ENCODE data around the gene ETS2. TPM values are rescaled to one million over a fixed set of nuclear protein-coding genes. Genes with fewer than 3 reads are reported as not detected.

ETS2 gene
- total RNA-seq, 1 donor from 2014 or later: 40.3 TPM

- Histone ChIP-seq H3K27ac (ENCODE audit: low read depth, low read length) (no peak overlapping the region), H3K4me3 (ENCODE audit: insufficient read depth, low read depth, low read length) (no peak overlapping the region), H4K20me1 (ENCODE audit: insufficient read depth, low read length) (no peaks in the 10 kb centered on the region), H3K36me3 (ENCODE audit: insufficient read depth, low read length) (no peaks in the 10 kb centered on the region), H3K79me2 (ENCODE audit: insufficient read depth, low read length) (no peaks in the 10 kb centered on the region), H3K9ac (ENCODE audit: low read length) (no peak overlapping the region), H2AFZ (ENCODE audit: low read depth, low read length) (no peak overlapping the region), H3K4me2 (ENCODE audit: low read length) (no peak overlapping the region), H3K9me3 (ENCODE audit: insufficient read depth, low read depth, low read length) (no peaks in the 10 kb centered on the region), H3K27me3 (ENCODE audit: insufficient read depth, low read length) (no peaks in the 10 kb centered on the region), H3K4me1 (ENCODE audit: insufficient read depth, low read length) (no peaks in the 10 kb centered on the region)
- Mint-ChIP-seq H3K9me3 (ENCODE audit: unreplicated experiment) (peaks cover 3% of the 10 kb centered on the region), H3K4me3 (ENCODE audit: unreplicated experiment) (no peak overlapping the region), H3K27me3 (ENCODE audit: low read depth, unreplicated experiment) (peaks cover 8% of the 10 kb centered on the region), H3K4me1 (ENCODE audit: low read depth, unreplicated experiment) (peaks cover 5% of the 10 kb centered on the region), H3K36me3 (ENCODE audit: low read depth, unreplicated experiment) (no peaks in the 10 kb centered on the region), H3K27ac (ENCODE audit: unreplicated experiment) (no peak overlapping the region)
- no peak for TF ChIP-seq CTCF (IDR thresholded peaks at IDR 0.05; ENCODE audit: insufficient read depth, low read depth, low read length)
- no peak for TF ChIP-seq EZH2 (IDR thresholded peaks at IDR 0.05; ENCODE audit: insufficient read depth, low read length)
- DNase-seq (ENCODE audit: low read depth): no peak
- no peak for FAIRE-seq
Observed at GRCh38 chr21:38863843-38864363, 58.2 kb downstream of the ETS2 start.

- peaks cover 4% of the 10 kb centered on the region for H3K4me1 Mint-ChIP-seq (ENCODE audit: low read depth, unreplicated experiment)
- peaks cover under 1% of the 10 kb centered on the region for H3K27me3 Mint-ChIP-seq (ENCODE audit: low read depth, unreplicated experiment)
- no peaks in the 10 kb centered on the region for H3K27me3 ChIP-seq (ENCODE audit: insufficient read depth, low read length)
- H3K4me3 Mint-ChIP-seq (ENCODE audit: unreplicated experiment): no peak overlapping the region
- H3K9me3 Mint-ChIP-seq (ENCODE audit: unreplicated experiment): peaks cover 3% of the 10 kb centered on the region
- H2AFZ ChIP-seq (ENCODE audit: low read depth, low read length): no peak overlapping the region
- no peaks in the 10 kb centered on the region for H4K20me1 ChIP-seq (ENCODE audit: insufficient read depth, low read length)
- H3K27ac ChIP-seq (ENCODE audit: low read depth, low read length): no peak overlapping the region
- no peaks in the 10 kb centered on the region for H3K9me3 ChIP-seq (ENCODE audit: insufficient read depth, low read depth, low read length)
- H3K36me3 Mint-ChIP-seq (ENCODE audit: low read depth, unreplicated experiment): no peaks in the 10 kb centered on the region
- H3K4me3 ChIP-seq (ENCODE audit: insufficient read depth, low read depth, low read length): no peak overlapping the region
- no peaks in the 10 kb centered on the region for H3K79me2 ChIP-seq (ENCODE audit: insufficient read depth, low read length)
- no peaks in the 10 kb centered on the region for H3K4me1 ChIP-seq (ENCODE audit: insufficient read depth, low read length)
- H3K9ac ChIP-seq (ENCODE audit: low read length): no peak overlapping the region
- TF ChIP-seq EZH2 (IDR thresholded peaks at IDR 0.05; ENCODE audit: insufficient read depth, low read length) (no peak), CTCF (IDR thresholded peaks at IDR 0.05; ENCODE audit: insufficient read depth, low read depth, low read length) (no peak)
- no peak overlapping the region for H3K4me2 ChIP-seq (ENCODE audit: low read length)
- no peaks in the 10 kb centered on the region for H3K36me3 ChIP-seq (ENCODE audit: insufficient read depth, low read length)
- FAIRE-seq (no peak), DNase-seq (ENCODE audit: low read depth) (no peak)
- peak overlapping the region; percentile 42 for H3K27ac Mint-ChIP-seq (ENCODE audit: unreplicated experiment)
Observed at GRCh38 chr21:38864964-38865363, 59.2 kb downstream of the ETS2 start.

GRCh38 chr21:38869196-38869595 lies 63.5 kb downstream of the ETS2 start:
- H3K4me3 ChIP-seq (ENCODE audit: insufficient read depth, low read depth, low read length): no peak overlapping the region
- Mint-ChIP-seq H3K4me3 (ENCODE audit: unreplicated experiment) (no peak overlapping the region), H3K27me3 (ENCODE audit: low read depth, unreplicated experiment) (no peaks in the 10 kb centered on the region), H3K36me3 (ENCODE audit: low read depth, unreplicated experiment) (peaks cover 3% of the 10 kb centered on the region), H3K9me3 (ENCODE audit: unreplicated experiment) (peaks cover 3% of the 10 kb centered on the region), H3K4me1 (ENCODE audit: low read depth, unreplicated experiment) (peaks cover 6% of the 10 kb centered on the region), H3K27ac (ENCODE audit: unreplicated experiment) (no peak overlapping the region)
- TF ChIP-seq EZH2 (IDR thresholded peaks at IDR 0.05; ENCODE audit: insufficient read depth, low read length) (no peak), CTCF (IDR thresholded peaks at IDR 0.05; ENCODE audit: insufficient read depth, low read depth, low read length) (no peak)
- no peaks in the 10 kb centered on the region for H3K9me3 ChIP-seq (ENCODE audit: insufficient read depth, low read depth, low read length)
- no peak overlapping the region for H2AFZ ChIP-seq (ENCODE audit: low read depth, low read length)
- no peak overlapping the region for H3K9ac ChIP-seq (ENCODE audit: low read length)
- no peak for DNase-seq (ENCODE audit: low read depth)
- H3K4me1 ChIP-seq (ENCODE audit: insufficient read depth, low read length): no peaks in the 10 kb centered on the region
- no peaks in the 10 kb centered on the region for H4K20me1 ChIP-seq (ENCODE audit: insufficient read depth, low read length)
- no peak for FAIRE-seq
- no peaks in the 10 kb centered on the region for H3K36me3 ChIP-seq (ENCODE audit: insufficient read depth, low read length)
- no peak overlapping the region for H3K4me2 ChIP-seq (ENCODE audit: low read length)
- H3K27me3 ChIP-seq (ENCODE audit: insufficient read depth, low read length): no peaks in the 10 kb centered on the region
- H3K27ac ChIP-seq (ENCODE audit: low read depth, low read length): no peak overlapping the region
- H3K79me2 ChIP-seq (ENCODE audit: insufficient read depth, low read length): no peaks in the 10 kb centered on the region

All from astrocyte (in vitro differentiated cells and primary cell).